HG03432 (cell line): Measurements from ENCODE around the gene PSME3.

Source experiments
- ATAC-seq: cut with Tn5 transposase; IDR thresholded peaks from one replicate; pipeline ENCODE4 v1.9.1; 2021; ENCODE audit warnings: mild to moderate bottlenecking, moderate library complexity; ENCODE audit not compliant: unreplicated experiment

The PSME3 gene

DNA sequence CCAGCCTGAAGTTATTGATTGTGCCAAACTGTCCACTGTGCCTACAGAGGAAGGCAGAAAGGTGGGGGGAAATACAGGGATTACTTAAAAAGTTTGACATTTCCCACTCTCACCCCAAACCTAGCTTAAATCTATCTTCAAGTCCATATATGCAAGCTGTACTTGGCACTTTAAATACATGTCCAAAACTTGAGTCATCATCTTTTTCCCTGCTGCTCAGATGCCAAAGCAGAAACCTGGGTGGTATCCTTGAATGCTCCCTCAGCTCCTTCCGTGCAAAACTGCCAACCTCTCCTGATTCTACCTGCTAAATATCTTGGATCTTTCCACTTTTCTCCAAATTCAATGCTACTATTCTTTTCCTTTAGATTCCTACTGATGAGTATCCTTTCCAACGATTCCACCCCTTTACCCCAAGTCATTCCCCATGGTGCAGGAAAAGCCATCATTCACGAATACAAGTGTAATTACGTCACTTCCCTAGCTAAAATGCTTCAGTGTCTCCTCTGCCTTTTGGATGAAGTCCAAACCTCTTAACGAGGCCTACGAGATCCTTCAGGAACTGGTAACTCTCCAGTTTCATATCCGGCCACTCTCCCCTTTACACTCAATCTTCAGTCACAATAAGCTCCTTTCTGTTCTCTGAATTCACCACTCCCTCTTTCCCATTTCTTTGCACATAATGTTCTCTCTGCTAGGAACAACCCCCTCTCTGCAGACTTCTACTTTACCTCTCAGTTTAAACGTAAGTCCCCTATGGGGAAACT lies 18.4 kb upstream of the PSME3 start:
- ATAC-seq = no peak

DNA sequence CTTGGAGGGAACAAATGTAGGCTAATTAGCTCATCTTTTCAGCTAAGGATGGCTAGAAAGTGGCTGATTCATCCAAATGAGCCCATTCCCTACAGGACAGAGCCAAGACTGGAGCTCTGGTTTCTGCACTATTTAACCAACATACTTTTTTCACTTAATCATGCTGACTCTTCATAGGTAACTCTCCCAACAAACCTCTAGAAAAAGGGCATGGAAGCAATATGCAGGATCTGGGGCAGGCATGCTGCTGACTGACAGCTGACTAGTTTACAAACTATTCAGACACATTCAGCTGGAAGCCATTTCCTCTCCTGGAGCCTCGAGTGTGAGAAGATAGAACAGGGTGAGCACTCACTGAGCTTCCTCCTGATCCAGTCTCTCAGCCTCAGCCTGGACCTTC lies 15.3 kb upstream of the PSME3 start:
- ATAC-seq = no peak

DNA sequence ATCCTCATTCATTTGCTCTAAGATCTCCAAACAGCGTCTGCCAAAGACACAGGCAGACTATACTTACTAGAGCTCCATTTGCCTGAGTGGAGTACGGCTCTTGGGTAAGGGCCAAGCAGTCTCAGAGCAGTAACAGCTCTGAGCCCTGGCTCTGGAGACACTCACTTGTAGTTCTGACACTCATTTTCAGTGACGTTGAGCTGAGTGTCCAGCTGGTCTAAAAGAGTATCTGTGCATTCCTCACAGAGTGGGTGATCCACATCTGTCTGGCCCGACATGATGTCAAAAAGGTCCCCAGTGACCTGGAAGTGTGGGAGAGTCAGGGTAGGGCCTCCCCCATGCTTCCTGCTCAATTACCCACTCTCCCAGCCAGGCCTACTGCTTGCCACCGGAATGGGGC lies 14.8 kb upstream of the PSME3 start:
- ATAC-seq = no peak

DNA sequence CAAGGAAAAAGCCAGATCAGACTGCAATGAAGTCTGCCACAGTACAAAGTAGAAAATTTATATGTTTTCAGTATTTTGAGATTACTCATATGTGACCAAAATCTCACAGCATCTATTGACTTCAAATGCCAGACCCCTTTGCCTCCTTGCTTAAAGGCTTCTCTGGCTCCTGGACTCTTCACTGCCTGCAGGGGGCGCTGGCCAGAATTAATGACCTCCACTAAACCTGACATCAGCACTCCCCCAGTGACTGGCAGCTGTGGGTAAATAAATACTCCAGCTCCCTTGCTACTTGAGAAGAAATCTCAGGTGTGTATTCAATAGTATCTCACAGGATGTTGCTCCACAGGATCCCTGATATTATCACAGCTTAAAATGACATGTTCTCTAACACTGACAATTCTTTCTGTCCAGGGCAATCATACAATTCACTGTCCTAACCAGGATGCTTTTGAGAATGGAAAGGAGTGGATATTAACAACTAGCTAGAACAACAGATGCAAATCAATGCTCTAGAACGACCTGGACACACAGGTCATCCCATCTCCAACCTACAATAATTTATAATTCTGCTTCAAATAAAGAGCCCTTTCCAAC lies 13.2 kb upstream of the PSME3 start:
- no peak for ATAC-seq

DNA sequence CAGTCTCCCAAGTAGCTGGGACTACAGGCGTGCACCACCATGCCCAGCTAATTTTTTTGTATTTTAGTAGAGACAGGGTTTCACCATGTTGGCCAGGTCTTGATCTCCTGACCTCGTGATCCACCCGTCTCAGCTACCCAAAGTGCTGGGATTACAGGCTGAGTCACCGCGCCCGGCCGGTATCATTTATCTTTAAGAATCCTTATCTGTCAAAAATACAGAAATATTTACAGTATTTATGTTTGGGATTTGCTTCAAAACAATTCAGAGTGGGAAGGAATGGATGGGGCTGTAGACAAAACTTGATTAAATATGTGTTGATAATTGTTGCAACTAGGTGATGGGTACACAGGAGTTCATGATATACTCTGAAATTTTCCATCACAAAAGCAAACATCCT lies 12.0 kb upstream of the PSME3 start:
- ATAC-seq = no peak

DNA sequence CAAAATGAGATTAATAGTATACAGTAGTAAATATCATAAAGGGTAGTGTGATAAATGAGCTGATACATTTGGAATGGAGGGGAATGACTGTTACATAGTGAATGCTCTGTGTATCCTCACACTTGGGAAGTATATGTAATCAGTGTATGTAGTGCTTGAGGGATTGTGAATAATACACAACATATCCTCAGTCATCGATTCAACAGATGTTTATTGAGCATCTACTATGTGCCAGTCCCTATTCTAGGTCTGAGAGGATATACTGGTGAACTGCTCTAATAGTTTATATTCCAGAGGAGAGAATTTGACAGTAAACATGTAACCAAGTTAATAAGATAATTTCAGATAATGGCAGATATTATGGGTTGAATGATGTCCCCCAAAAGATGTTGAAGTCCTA lies 5.7 kb upstream of the PSME3 start:
- no peak for ATAC-seq

DNA sequence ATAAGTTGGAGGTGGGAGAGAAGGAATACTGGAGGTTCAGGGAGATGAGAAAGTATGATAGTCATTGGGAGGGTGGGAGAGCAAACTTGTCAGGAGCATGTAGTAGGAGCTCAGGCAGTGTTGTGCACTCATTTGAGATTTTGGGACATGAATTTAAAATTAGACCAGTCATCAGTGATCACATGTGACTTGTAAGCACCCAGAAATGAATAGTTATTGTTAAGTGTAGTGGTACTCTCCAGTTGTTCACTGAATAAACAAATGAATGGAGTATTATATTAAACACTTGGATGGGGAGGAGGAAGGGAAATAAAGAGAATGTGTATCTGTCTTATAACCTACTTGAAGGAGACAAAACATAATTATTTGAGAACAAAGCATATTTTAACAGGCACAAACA lies 2.2 kb upstream of the PSME3 start:
- ATAC-seq = no peak

DNA sequence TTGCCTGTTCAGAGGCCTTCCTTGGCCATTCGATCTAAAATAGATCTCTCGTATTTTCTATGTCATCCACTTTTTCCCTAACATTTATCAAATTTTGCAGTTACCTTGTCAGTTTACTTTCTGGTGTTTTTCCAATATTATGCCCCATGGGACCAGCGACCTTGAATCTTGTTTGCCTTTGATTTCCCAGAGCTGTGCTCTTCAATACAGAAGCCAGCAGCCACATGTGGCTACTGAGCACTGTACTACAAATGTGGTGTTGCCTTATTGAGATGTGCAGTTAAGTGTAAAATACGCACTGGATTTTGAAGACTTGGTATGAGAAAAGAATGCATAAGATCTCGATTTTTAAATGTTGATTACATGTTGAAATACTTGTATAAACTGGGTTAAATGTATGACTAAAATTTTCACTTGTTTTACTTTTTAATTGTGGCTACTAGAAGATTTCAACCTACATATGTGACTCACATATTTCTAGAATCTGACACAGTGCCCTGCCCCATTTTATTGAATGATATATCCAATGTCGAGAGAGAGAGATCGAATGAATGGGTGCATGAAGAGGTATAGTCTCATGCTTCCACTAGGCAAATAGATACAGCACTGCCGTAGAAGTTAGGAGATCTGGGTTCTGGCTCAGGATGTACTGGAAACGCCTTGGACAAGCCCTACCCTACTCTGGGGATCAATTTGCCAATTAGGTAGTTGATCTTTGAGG lies 824 bp upstream of the PSME3 start:
- no peak for ATAC-seq

DNA sequence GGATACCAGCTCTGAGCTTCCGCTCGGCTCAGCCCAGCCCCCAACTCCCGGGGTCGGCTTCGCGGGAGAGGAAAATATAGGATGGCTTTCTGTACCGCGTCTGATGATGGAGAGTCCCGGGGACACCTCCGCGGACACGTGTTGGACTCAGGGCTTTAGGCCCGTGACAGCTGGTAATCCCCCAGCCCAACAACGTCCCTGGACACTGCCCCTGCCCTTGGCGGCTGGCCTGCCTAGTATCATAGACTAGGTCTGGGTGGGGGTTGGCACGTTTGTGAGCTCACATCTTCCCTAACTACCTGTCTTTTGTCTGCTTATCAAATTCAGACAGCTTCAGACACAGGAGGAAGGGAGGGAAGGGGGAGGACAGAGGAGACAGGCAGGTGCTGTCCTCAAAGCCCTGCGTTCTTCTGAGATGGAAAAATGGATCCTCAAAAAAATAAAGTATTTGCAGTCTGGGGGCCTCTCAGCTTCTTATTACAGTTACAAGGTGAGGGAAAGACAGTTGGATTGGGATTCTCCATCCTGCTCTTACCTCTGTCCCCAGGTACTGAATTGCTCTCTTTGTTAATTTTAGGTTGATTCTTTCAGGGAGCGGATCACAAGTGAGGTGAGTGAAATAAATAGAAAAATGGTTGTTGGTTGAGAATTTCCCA lies 698 bp downstream of the PSME3 start:
- no peak for ATAC-seq

DNA sequence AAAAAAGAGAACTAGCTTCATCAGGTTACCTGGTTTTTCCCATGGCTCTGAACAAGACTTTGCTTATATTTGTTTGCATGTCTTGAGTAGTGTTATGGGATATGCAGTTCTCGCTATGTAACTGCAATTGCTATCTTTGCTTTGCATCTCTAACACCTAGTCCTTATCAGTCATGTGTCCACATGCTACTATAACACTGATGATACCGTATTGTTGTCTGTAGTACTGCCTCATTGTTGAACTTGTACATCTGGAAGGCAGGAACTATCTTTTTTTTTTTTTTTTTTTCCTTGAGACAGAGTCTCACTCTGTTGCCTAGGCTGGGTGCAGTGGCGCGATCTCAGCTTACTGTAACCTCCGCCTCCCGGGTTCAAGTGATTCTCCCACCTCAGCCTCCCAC lies 2.5 kb downstream of the PSME3 start:
- no peak for ATAC-seq

DNA sequence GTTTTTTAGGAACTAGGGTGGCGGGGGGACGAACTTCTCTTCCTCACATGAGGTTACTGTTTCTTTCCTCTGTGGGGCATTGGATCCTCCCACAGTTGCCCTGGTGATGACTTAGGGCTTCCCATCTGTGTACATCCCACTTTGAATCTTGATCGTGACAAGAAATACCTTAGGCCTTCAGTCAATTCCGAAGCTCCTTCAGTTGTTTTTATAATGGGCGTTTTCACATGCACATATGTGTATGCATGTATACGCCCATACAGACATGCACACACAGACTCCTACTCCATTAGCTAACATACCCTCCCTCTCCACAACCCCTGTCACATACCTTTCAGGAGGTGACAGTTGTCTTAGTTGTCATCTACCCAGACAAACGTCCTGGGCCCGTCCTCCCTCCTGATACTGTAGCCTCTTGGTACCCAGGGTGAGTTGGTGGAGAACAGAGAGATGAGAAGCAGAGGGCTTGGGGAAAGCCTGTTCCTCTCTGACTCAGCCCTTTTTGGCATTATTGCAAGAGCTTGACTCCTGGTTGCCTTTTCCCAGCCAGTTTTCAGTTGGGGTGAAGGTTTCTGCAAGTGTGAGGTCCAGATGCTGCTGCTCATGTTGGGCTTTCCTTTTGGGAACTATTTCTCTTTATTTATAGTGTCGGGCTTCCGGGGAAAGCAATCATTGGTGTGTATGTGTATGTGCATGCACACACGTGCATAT lies 8.9 kb downstream of the PSME3 start:
- ATAC-seq = no peak

DNA sequence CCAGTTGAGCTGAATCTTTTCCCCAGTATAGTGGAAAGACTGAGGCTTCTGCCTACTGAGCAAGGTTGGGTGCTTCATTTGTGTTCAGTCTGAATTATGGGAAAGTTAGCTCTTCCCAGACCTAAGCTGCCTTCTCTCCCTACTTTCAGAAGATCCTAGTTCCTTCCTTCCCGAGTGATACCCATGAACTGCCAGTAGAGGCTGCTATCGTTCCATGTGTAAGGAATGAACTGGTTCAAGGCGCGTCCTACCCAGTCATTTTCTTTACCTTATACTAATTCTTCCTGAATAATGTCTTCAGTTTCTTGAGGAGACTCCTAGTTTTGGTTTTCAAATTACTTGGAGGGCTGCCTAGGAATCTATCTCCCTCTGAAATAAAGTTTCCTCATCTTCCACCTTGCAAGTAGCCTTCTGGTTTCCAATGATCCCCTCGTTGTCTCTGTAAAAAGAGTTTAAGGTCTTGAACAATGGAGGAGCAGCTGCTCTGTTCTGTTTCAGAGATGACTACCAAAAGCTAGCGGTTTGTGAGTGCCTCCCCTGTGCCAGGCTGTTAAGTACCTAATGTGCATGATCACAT lies 10.2 kb downstream of the PSME3 start:
- no peak for ATAC-seq

DNA sequence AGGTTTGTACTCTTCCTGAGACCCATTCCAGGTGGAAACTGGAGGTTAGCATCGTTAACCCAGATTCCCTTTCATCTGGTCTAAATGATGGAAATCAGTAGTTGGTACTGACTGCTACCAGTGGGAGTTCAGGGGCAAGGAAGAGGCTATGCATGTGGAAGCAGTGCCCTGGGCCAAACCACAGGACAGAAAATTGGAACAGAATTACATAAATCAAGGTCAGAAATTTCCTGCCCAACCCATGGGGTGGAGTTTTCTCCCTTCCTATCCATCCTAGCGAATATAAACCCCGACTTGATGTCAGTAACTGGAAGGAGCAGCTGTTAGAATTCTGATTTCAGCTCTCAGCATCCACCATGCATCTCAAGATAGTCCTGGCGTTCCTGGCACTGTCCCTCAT lies 11.1 kb downstream of the PSME3 start, which contains the start of gene AOC2:
Gene AOC2 (plus strand): TSS at position 310 of the 400 bp plus-strand sequence. CDS start 47 bp downstream, at position 357.
- no peak for ATAC-seq

DNA sequence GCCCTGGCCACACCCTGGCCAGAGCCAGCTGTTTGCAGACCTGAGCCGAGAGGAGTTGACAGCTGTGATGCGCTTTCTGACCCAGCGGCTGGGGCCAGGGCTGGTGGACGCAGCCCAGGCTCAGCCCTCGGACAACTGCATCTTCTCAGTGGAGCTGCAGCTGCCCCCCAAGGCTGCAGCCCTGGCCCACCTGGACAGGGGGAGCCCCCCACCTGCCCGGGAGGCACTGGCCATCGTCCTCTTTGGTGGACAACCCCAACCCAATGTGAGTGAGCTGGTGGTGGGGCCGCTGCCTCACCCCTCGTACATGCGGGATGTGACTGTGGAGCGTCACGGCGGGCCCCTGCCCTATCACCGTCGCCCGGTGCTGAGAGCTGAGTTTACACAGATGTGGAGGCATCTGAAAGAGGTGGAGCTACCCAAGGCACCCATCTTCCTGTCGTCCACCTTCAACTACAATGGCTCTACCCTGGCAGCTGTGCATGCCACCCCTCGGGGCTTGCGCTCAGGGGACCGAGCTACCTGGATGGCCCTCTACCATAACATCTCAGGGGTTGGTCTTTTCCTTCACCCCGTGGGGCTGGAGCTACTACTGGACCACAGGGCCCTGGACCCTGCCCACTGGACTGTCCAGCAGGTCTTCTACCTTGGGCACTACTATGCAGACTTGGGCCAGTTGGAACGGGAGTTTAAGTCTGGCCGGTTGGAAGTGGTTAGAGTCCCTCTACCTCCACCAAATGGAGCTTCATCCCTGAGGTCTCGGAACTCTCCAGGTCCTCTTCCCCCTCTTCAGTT lies 11.8 kb downstream of the PSME3 start:
- ATAC-seq = no peak

DNA sequence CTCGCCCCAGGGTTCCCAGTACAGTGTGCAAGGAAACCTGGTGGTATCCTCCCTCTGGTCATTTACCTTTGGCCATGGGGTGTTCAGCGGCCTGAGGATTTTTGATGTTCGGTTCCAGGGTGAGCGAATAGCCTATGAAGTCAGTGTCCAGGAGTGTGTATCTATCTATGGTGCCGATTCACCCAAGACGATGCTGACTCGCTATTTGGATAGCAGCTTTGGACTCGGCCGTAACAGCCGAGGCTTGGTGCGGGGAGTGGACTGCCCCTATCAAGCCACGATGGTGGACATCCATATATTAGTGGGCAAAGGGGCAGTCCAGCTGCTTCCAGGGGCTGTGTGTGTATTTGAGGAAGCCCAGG lies 12.3 kb downstream of the PSME3 start:
- no peak for ATAC-seq

DNA sequence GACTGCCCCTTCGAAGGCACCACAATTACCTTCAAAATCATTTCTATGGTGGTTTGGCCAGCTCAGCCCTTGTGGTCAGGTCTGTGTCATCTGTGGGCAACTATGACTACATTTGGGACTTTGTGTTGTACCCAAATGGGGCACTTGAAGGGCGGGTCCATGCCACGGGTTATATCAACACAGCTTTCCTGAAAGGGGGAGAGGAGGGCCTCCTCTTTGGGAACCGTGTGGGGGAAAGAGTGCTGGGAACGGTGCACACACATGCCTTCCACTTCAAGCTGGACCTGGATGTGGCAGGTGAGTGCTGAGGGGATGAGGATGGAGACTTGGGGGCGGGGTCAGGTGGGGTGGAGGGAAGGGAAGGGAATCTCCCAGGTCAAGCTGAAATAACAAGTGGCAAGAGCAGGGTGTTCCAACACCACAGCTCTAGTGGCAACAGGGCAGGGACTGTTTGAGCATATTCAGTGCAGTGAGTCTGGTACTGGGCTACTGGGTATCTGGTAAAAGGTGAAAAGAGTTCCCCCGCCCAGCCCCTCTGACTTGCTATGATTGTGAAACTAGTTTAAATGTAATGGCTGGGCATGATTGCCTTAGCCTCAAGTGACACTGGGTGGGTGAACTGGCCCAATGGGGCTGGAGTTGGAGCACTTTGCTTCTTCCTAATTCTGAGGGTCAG lies 12.9 kb downstream of the PSME3 start:
- ATAC-seq = no peak

DNA sequence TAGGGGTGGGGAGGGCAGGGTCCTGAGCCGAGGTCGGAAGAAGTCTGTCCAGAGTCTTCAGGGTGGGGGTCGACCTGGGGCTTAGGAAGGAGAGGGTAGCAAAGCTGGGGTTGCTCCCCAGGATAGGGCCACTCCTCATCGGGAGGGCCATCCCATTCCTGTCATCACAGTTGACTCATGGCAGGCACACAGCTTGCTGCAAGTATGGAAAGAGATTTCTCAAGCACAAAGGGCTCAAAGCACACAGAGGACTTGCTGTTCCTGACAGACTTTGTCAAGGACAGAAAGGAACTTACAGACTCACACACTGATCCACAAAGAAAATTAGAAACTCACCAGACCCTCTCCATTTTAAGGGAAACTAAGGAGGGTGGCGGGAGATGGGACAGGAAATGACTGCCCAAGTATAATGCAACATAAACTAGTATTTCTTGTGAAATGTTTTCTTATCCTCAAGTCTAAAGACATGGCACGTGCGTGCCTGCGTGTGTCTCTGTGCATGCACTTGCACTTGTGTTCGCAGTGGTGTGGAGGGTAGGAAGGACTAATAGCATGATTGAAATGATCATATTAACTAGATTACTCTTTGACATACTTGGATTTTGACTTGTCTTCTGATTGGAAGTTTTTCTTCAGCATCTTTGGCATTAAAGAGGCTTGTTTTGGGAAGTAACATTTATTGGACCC lies 13.5 kb downstream of the PSME3 start:
- no peak for ATAC-seq

DNA sequence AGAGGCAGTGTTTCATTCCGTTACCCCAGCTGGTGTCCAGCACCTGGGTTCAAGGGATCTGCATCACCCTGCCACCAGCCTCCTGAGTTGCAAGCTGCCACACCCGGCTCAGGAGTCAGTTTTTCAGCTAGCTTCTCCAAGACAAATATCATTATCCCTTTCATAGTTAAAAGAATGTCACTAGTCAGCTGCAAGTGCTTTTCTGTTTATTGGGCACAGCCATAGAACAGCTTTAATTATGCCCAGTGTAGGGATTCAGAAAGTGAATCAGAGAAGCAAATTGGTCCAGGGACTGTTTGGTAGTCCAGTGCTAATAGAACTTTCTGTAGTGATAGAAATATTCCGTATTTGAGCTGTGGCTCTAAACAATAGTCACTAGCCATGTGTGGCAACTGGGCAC lies 14.9 kb downstream of the PSME3 start:
- ATAC-seq = no peak

DNA sequence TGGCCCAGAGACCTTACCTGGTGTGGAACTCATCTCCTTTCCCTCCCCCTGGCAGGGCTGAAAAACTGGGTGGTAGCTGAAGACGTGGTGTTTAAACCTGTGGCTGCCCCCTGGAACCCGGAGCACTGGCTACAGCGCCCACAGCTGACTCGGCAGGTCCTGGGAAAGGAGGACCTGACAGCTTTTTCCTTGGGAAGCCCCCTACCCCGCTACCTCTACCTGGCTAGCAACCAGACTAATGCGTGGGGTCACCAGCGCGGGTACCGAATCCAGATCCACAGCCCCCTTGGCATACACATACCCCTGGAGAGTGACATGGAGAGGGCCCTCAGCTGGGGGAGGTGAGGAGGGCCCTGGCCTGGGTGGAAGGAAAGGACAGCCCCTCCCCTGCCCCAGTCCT lies 15.8 kb downstream of the PSME3 start:
- no peak for ATAC-seq
